Panc1 (cell line): ENCODE measurements around the gene SLC16A12. TPM values are rescaled to one million over a fixed set of nuclear protein-coding genes. Genes with fewer than 3 reads are reported as not detected.
"Not testable (repeated sequence)": the region's sequence is repeated elsewhere in the genome, so short reads cannot be mapped to it uniquely, and the experiment has no call there.

Experiments used
- ATAC-seq: fragments of 200-7000 bp; cut with Tn5 transposase; 2 replicates; pipeline ENCODE4 v1.9.1; 2020; ENCODE audit warnings: mild to moderate bottlenecking, moderate library complexity
- BruUV-seq: library from RNA; stranded (reverse); fragments of 400-500 nt; replicated peaks from 2 replicates; lab custom pipeline; 2021; lab: Mats Ljungman, UMichigan
- CTCF ChIA-PET: fragments of 300-600 bp; sonication (Branson Sonifier 250); formaldehyde crosslinking; loops from one replicate; lab custom pipeline; 2022; ENCODE audit warnings: antibody characterized with exemption; lab: Charles Lee
- POLR2A ChIA-PET: fragments of 300-600 bp; sonication (Branson Sonifier 250); formaldehyde crosslinking; loops from one replicate; lab custom pipeline; 2022; ENCODE audit warnings: antibody characterized with exemption; lab: Charles Lee
- DNase-seq: peaks from one replicate; pipeline ENCODE4 v3.0.0-alpha.2; 2010; ENCODE audit warnings: low read depth, low spot score
- H3K27ac ChIP-seq: 2 replicates; pipeline ENCODE4 v1.5.1; 2011; ENCODE audit warnings: mild to moderate bottlenecking, low read length, inconsistent platforms
- H3K27me3 ChIP-seq: fragments of 200-500 bp; sonication (Bioruptor generic); 2 replicates; pipeline ENCODE4 v1.6.0; 2014; ENCODE audit warnings: low read length, inconsistent platforms; ENCODE audit not compliant: control insufficient read depth, insufficient read depth
- H3K36me3 ChIP-seq: fragments of 200-500 bp; sonication (Bioruptor generic); 2 replicates; pipeline ENCODE4 v1.5.1; 2014; ENCODE audit warnings: inconsistent platforms, mild to moderate bottlenecking, low read length, moderate library complexity; ENCODE audit not compliant: control insufficient read depth, insufficient read depth
- H3K4me1 ChIP-seq: 2 replicates; pipeline ENCODE4 v1.5.1; 2011; ENCODE audit warnings: inconsistent platforms, mild to moderate bottlenecking, low read length, moderate library complexity; ENCODE audit not compliant: control insufficient read depth, insufficient read depth
- H3K4me3 ChIP-seq, 2 experiments: 2 replicates each; pipeline ENCODE4 v1.5.1; 2011 to 2012; ENCODE audit warnings: low read depth in 2 of 2, low read length in 2 of 2, mild to moderate bottlenecking in 2 of 2, inconsistent platforms in 1 of 2, moderate library complexity in 1 of 2
- H3K9me3 ChIP-seq: fragments of 200-500 bp; sonication (Bioruptor generic); 2 replicates; pipeline ENCODE4 v1.5.1; 2014; ENCODE audit warnings: low read depth, mild to moderate bottlenecking, inconsistent platforms, low read length, moderate library complexity; ENCODE audit not compliant: control insufficient read depth, insufficient read depth
- CTCF ChIP-seq: fragments of 450-650 bp; IDR thresholded peaks from 2 replicates; pipeline ENCODE4 v1.5.1; 2017; ENCODE audit warnings: mild to moderate bottlenecking
- POLR2AphosphoS5 ChIP-seq: IDR thresholded peaks from 2 replicates; pipeline ENCODE4 v1.6.1; 2012; ENCODE audit warnings: mild to moderate bottlenecking, low read depth, low read length, moderate library complexity
- REST ChIP-seq, 2 experiments: IDR thresholded peaks; 2 replicates each; pipeline ENCODE4 v1.6.1; 2011 to 2012; ENCODE audit warnings: low read depth in 2 of 2, control low read depth in 1 of 2, low read length in 1 of 2, mild to moderate bottlenecking in 1 of 2, moderate library complexity in 1 of 2; ENCODE audit not compliant: insufficient read depth in 1 of 2
- SIN3A ChIP-seq: IDR thresholded peaks from 2 replicates; pipeline ENCODE4 v1.6.1; 2012; ENCODE audit warnings: low read depth, mild to moderate bottlenecking, low read length, moderate library complexity, borderline replicate concordance; ENCODE audit not compliant: insufficient read depth
- TCF7L2 ChIP-seq: IDR thresholded peaks from 2 replicates; pipeline ENCODE4 v1.6.1; 2011; ENCODE audit warnings: mild to moderate bottlenecking, low read depth, low read length, inconsistent platforms
- in situ Hi-C: cut with HindIII; loops from 2 replicates; pipeline ENCODE4 v1.10.0; 2016; ENCODE audit warnings: low sequenced_read_pairs, low pct_unique_long_range_greater_than_20kb
- intact Hi-C: fragments of 100-400 bp; cut with micrococcal nuclease; formaldehyde crosslinking; loops from one replicate; pipeline ENCODE4 v1.10.0; 2022; ENCODE audit not compliant: unreplicated experiment
- total RNA-seq: library from RNA; stranded (reverse); gene quantifications from one replicate; pipeline ENCODE4 v1.2.1, GENCODE V29; 2021; ENCODE audit not compliant: unreplicated experiment

Gene SLC16A12
- total RNA-seq, 1 experiment from 2014 or later, result not detected

GRCh38 chr10:89409282-89409681 is 126.1 kb downstream of the SLC16A12 start:
- H3K4me3 ChIP-seq, DNase-seq, H3K27ac ChIP-seq, H3K36me3 ChIP-seq, H3K9me3 ChIP-seq, H3K4me1 ChIP-seq, BruUV-seq, intact Hi-C loops, ATAC-seq, in situ Hi-C loops, H3K27me3 ChIP-seq, CTCF ChIA-PET: not testable (repeated sequence)
- POLR2A ChIA-PET, result interaction anchor here (0.6 kb wide), 1 partner anchor 273 kb away, joined by 10 read pairs; no protein-coding TSS in a partner anchor

GRCh38 chr10:89407792-89408191 is 127.6 kb downstream of the SLC16A12 start:
- H3K27ac ChIP-seq, in situ Hi-C loops, POLR2A ChIA-PET, CTCF ChIA-PET, H3K4me1 ChIP-seq, BruUV-seq, H3K4me3 ChIP-seq, DNase-seq, H3K36me3 ChIP-seq, H3K27me3 ChIP-seq, ATAC-seq, intact Hi-C loops, H3K9me3 ChIP-seq: not testable (repeated sequence)

GRCh38 chr10:89406178-89406577 is 129.2 kb downstream of the SLC16A12 start:
- H3K27me3 ChIP-seq, H3K4me1 ChIP-seq, POLR2A ChIA-PET, intact Hi-C loops, BruUV-seq, H3K9me3 ChIP-seq, CTCF ChIA-PET, H3K27ac ChIP-seq, DNase-seq, H3K36me3 ChIP-seq, H3K4me3 ChIP-seq, in situ Hi-C loops, ATAC-seq: not testable (repeated sequence)

- POLR2A ChIA-PET, result interaction anchor here (0.6 to 0.7 kb wide), 2 partner anchors 11 to 18 kb away, joined by 3 to 6 read pairs; no protein-coding TSS in a partner anchor
- DNase-seq, result no peak
These were observed 131.0 kb downstream of the SLC16A12 start for GRCh38 chr10:89404104-89405047.

More at GRCh38 chr10:89404104-89405047, 131.0 kb downstream of the SLC16A12 start:
- no peaks in the 10 kb centered on the region for H3K4me1 ChIP-seq
- BruUV-seq, result no TSS peak
- ATAC-seq, result peak; percentile 66
- H3K4me3 ChIP-seq, result no peak overlapping the region
- H3K27ac ChIP-seq, result no peak overlapping the region
- H3K9me3 ChIP-seq, result no peaks in the 10 kb centered on the region
- no peaks in the 10 kb centered on the region for H3K27me3 ChIP-seq
- intact Hi-C loops (no loop called here), in situ Hi-C loops (no loop called here)
- H3K36me3 ChIP-seq, result no peaks in the 10 kb centered on the region
- TF ChIP-seq CTCF (no peak), SIN3A (no peak), TCF7L2 (no peak), REST (IDR thresholded peaks at IDR 0.05; ENCODE audit: insufficient read depth in 1 of 2, low read depth in 2 of 2, low read length in 1 of 2) (no peak), POLR2AphosphoS5 (no peak)
- CTCF ChIA-PET, result no interaction called here
